ENCODE data around the gene PRR14. TPM values are rescaled to one million over a fixed set of nuclear protein-coding genes. Genes with fewer than 3 reads are reported as not detected.

The PRR14 gene
- total RNA-seq, 1 experiment from 2014 or later: 17.4 TPM

DNA sequence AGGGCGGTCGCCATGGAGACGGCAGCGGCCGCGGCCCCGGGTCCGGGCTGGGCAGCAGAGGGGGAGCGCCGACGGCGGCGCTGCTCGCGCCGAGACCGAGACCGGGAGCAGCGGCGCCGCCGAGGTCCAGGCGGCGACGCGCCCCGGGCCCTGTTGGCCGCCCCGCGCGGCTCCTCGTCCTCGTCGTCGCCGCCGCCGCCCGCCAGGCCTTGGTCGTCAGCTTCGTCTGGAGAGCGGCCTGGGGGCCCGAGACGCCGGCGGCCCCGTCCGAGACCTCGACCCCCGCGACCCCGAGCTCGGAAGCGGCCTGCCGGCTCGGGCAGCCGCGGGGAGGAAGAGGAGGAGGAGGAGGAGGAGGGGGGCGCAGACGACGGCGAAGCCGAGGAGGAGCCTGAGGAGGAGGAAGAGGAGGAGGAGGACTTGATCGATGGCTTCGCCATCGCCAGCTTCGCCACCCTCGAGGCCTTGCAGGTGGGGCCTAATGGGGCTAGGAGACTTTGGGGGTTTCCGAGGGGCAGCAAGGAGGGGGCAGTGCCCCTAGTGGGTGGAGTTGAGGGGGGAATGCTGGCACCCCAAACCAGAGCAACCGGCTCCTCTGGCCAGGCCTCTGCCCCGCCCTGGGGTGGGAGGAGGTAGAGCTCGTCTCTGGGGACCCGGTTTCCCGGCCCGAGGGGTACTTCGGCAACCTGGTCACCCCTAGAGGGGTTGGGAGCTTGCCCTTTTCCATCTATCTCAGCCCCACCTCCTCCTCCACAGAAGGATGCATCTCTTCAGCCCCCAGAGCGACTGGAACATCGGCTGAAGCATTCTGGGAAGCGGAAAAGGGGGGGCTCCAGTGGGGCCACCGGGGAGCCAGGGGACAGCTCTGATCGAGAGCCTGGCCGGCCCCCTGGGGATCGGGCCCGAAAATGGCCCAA lies 9.0 kb downstream of the PRR14 start:
- DNase-seq: peak; percentile 84
- peak overlapping the region; percentile 88 for H3K27ac ChIP-seq (ENCODE audit: low read length)
- peak overlapping the region; percentile 100 for H3K4me2 ChIP-seq (ENCODE audit: low read depth, low read length, poor library complexity, severe bottlenecking)
- no peaks in the 10 kb centered on the region for H3K27me3 ChIP-seq (ENCODE audit: low read length)
- H3K36me3 ChIP-seq (ENCODE audit: insufficient read depth, low read length): peaks cover 33% of the 10 kb centered on the region
- H4K20me1 ChIP-seq (ENCODE audit: insufficient read depth, low read depth, low read length): peaks cover 7% of the 10 kb centered on the region; the same call in 1 of the 2 replicates
- no peaks in the 10 kb centered on the region for H3K9me3 ChIP-seq (ENCODE audit: low read length)
- H3K4me3 ChIP-seq (ENCODE audit: low read length): peak overlapping the region; percentile 95
- peak overlapping the region; percentile 84 for H3K9ac ChIP-seq (ENCODE audit: low read length)
- no peak overlapping the region; the same call in 1 of the 2 replicates for H2AFZ ChIP-seq (ENCODE audit: low read length)
- H3K4me1 ChIP-seq (ENCODE audit: low read length): peaks cover 35% of the 10 kb centered on the region
- H3K79me2 ChIP-seq (ENCODE audit: low read length): peaks cover 42% of the 10 kb centered on the region
- H3K9me2 ChIP-seq (replicated peaks; ENCODE audit: insufficient read depth, low read length): no peaks in the 10 kb centered on the region

DNA sequence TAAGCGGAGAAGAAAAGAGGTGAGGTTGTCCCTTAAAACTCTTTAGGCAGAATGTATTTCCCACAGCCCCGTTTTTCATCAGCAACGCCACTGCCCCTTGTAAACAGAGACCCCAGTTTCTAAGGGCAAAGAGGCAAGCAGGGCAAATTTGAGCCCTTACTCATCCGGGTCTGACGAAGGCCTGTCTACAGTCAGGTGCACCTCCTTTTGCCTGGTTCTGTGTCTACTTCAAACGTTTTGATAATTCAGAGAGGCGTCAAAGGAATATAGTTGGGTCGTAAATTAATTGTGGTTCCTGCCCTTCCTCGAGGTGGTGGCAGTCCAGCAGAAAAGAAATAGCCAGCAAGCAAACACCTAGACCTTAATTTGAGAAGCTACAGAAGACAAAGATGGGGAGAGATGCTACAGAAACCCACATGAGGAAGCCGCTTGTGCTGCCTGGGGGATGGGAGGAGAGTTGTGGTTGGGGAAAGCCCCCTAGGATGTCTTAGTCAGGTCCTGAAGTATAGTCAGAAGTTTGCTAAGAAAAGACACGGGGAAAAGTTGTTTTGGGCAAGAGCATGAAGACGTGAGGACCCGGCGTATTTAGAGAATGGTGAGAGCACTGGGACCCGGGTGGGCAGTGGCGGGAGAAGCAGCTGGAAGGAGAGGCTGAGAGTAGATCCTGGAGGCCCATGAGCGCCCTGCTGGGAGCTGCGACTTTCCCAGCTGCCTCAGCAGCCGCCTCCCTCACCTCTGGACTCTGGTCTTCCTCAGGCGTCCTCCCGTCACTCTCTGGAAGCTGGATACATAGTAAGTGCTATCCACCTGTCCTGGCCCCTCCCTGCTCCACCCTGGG lies 9.9 kb downstream of the PRR14 start:
- Histone ChIP-seq H3K4me3 (ENCODE audit: low read length) (peak overlapping the region; percentile 95), H4K20me1 (ENCODE audit: insufficient read depth, low read depth, low read length) (peaks cover 7% of the 10 kb centered on the region; the same call in 1 of the 2 replicates), H3K27me3 (ENCODE audit: low read length) (no peaks in the 10 kb centered on the region), H3K27ac (ENCODE audit: low read length) (peak overlapping the region; percentile 88), H3K9me3 (ENCODE audit: low read length) (no peaks in the 10 kb centered on the region), H2AFZ (ENCODE audit: low read length) (no peak overlapping the region), H3K79me2 (ENCODE audit: low read length) (peaks cover 42% of the 10 kb centered on the region), H3K9ac (ENCODE audit: low read length) (peak overlapping the region; percentile 84), H3K4me2 (ENCODE audit: low read depth, low read length, poor library complexity, severe bottlenecking) (peak overlapping the region; percentile 100), H3K9me2 (replicated peaks; ENCODE audit: insufficient read depth, low read length) (no peaks in the 10 kb centered on the region), H3K36me3 (ENCODE audit: insufficient read depth, low read length) (peaks cover 37% of the 10 kb centered on the region), H3K4me1 (ENCODE audit: low read length) (peaks cover 35% of the 10 kb centered on the region)
- DNase-seq: no peak

- Histone ChIP-seq H3K79me2 (ENCODE audit: low read length) (peaks cover 42% of the 10 kb centered on the region), H3K36me3 (ENCODE audit: insufficient read depth, low read length) (peaks cover 38% of the 10 kb centered on the region), H2AFZ (ENCODE audit: low read length) (no peak overlapping the region), H3K9ac (ENCODE audit: low read length) (peak overlapping the region; percentile 21; the same call in 1 of the 2 replicates), H3K27ac (ENCODE audit: low read length) (no peak overlapping the region), H3K27me3 (ENCODE audit: low read length) (no peaks in the 10 kb centered on the region), H3K9me2 (replicated peaks; ENCODE audit: insufficient read depth, low read length) (no peaks in the 10 kb centered on the region), H3K9me3 (ENCODE audit: low read length) (no peaks in the 10 kb centered on the region), H4K20me1 (ENCODE audit: insufficient read depth, low read depth, low read length) (peaks cover 7% of the 10 kb centered on the region; the same call in 1 of the 2 replicates), H3K4me3 (ENCODE audit: low read length) (no peak overlapping the region), H3K4me1 (ENCODE audit: low read length) (peaks cover 26% of the 10 kb centered on the region), H3K4me2 (ENCODE audit: low read depth, low read length, poor library complexity, severe bottlenecking) (no peak overlapping the region)
- no peak for DNase-seq
Observed at GRCh38 chr16:30662449-30662848, 11.7 kb downstream of the PRR14 start.

- H3K4me1 ChIP-seq (ENCODE audit: low read length): peaks cover 23% of the 10 kb centered on the region
- H3K9me2 ChIP-seq (replicated peaks; ENCODE audit: insufficient read depth, low read length): no peaks in the 10 kb centered on the region
- no peak overlapping the region for H2AFZ ChIP-seq (ENCODE audit: low read length)
- H3K9ac ChIP-seq (ENCODE audit: low read length): no peak overlapping the region
- no peak overlapping the region for H3K27ac ChIP-seq (ENCODE audit: low read length)
- no peak overlapping the region for H3K4me3 ChIP-seq (ENCODE audit: low read length)
- H3K4me2 ChIP-seq (ENCODE audit: low read depth, low read length, poor library complexity, severe bottlenecking): no peak overlapping the region
- H3K9me3 ChIP-seq (ENCODE audit: low read length): no peaks in the 10 kb centered on the region
- DNase-seq: no peak
- peaks cover 38% of the 10 kb centered on the region for H3K36me3 ChIP-seq (ENCODE audit: insufficient read depth, low read length)
- peaks cover 42% of the 10 kb centered on the region for H3K79me2 ChIP-seq (ENCODE audit: low read length)
- H3K27me3 ChIP-seq (ENCODE audit: low read length): no peaks in the 10 kb centered on the region
- H4K20me1 ChIP-seq (ENCODE audit: insufficient read depth, low read depth, low read length): peaks cover 7% of the 10 kb centered on the region; the same call in 1 of the 2 replicates
Observed at GRCh38 chr16:30663038-30663437, 12.3 kb downstream of the PRR14 start.

GRCh38 chr16:30663820-30664219 lies 13.1 kb downstream of the PRR14 start:
- H3K27me3 ChIP-seq (ENCODE audit: low read length): no peaks in the 10 kb centered on the region
- H3K9ac ChIP-seq (ENCODE audit: low read length): no peak overlapping the region
- peaks cover 23% of the 10 kb centered on the region for H3K4me1 ChIP-seq (ENCODE audit: low read length)
- no peak for DNase-seq
- no peaks in the 10 kb centered on the region for H3K9me3 ChIP-seq (ENCODE audit: low read length)
- H3K27ac ChIP-seq (ENCODE audit: low read length): no peak overlapping the region
- H3K4me2 ChIP-seq (ENCODE audit: low read depth, low read length, poor library complexity, severe bottlenecking): no peak overlapping the region
- peaks cover 7% of the 10 kb centered on the region; the same call in 1 of the 2 replicates for H4K20me1 ChIP-seq (ENCODE audit: insufficient read depth, low read depth, low read length)
- no peaks in the 10 kb centered on the region for H3K9me2 ChIP-seq (replicated peaks; ENCODE audit: insufficient read depth, low read length)
- peaks cover 38% of the 10 kb centered on the region for H3K36me3 ChIP-seq (ENCODE audit: insufficient read depth, low read length)
- no peak overlapping the region for H3K4me3 ChIP-seq (ENCODE audit: low read length)
- no peak overlapping the region for H2AFZ ChIP-seq (ENCODE audit: low read length)
- H3K79me2 ChIP-seq (ENCODE audit: low read length): peaks cover 42% of the 10 kb centered on the region

GRCh38 chr16:30664616-30665109 lies 13.9 kb downstream of the PRR14 start:
- H3K4me2 ChIP-seq (ENCODE audit: low read depth, low read length, poor library complexity, severe bottlenecking): no peak overlapping the region
- H3K9ac ChIP-seq (ENCODE audit: low read length): no peak overlapping the region
- H3K79me2 ChIP-seq (ENCODE audit: low read length): peaks cover 40% of the 10 kb centered on the region
- no peaks in the 10 kb centered on the region for H3K9me2 ChIP-seq (replicated peaks; ENCODE audit: insufficient read depth, low read length)
- peaks cover 38% of the 10 kb centered on the region for H3K36me3 ChIP-seq (ENCODE audit: insufficient read depth, low read length)
- H3K27me3 ChIP-seq (ENCODE audit: low read length): no peaks in the 10 kb centered on the region
- no peaks in the 10 kb centered on the region for H3K9me3 ChIP-seq (ENCODE audit: low read length)
- no peak for DNase-seq
- no peak overlapping the region for H3K27ac ChIP-seq (ENCODE audit: low read length)
- H2AFZ ChIP-seq (ENCODE audit: low read length): no peak overlapping the region
- peaks cover 23% of the 10 kb centered on the region for H3K4me1 ChIP-seq (ENCODE audit: low read length)
- H4K20me1 ChIP-seq (ENCODE audit: insufficient read depth, low read depth, low read length): peaks cover 7% of the 10 kb centered on the region; the same call in 1 of the 2 replicates
- H3K4me3 ChIP-seq (ENCODE audit: low read length): no peak overlapping the region

- DNase-seq: no peak
- Histone ChIP-seq H3K4me1 (ENCODE audit: low read length) (peaks cover 16% of the 10 kb centered on the region), H4K20me1 (ENCODE audit: insufficient read depth, low read depth, low read length) (peaks cover 7% of the 10 kb centered on the region; the same call in 1 of the 2 replicates), H3K36me3 (ENCODE audit: insufficient read depth, low read length) (peaks cover 38% of the 10 kb centered on the region), H3K4me2 (ENCODE audit: low read depth, low read length, poor library complexity, severe bottlenecking) (no peak overlapping the region), H3K4me3 (ENCODE audit: low read length) (no peak overlapping the region), H3K79me2 (ENCODE audit: low read length) (peaks cover 34% of the 10 kb centered on the region), H3K9me3 (ENCODE audit: low read length) (no peaks in the 10 kb centered on the region), H3K9me2 (replicated peaks; ENCODE audit: insufficient read depth, low read length) (no peaks in the 10 kb centered on the region), H3K9ac (ENCODE audit: low read length) (no peak overlapping the region), H3K27ac (ENCODE audit: low read length) (no peak overlapping the region), H3K27me3 (ENCODE audit: low read length) (no peaks in the 10 kb centered on the region), H2AFZ (ENCODE audit: low read length) (no peak overlapping the region)
Observed at GRCh38 chr16:30665155-30665829, 14.5 kb downstream of the PRR14 start.
